Endometrial microvascular endothelial cells (primary cell): ENCODE measurements around the gene SPPL2B. TPM values are rescaled to one million over a fixed set of nuclear protein-coding genes. Genes with fewer than 3 reads are reported as not detected.
"Not testable (repeated sequence)": the region's sequence is repeated elsewhere in the genome, so short reads cannot be mapped to it uniquely, and the experiment has no call there.

ENCODE experiments used
- in situ Hi-C: cut with HindIII; loops from 2 replicates; pipeline ENCODE4 v1.10.0; 2017; ENCODE audit warnings: low sequenced_read_pairs, low pct_unique_long_range_greater_than_20kb; ENCODE audit errors: inconsistent ontology term
- total RNA-seq: library from RNA; depleted of rRNA; stranded (reverse); fragments of >200 nt; gene quantifications from one replicate; pipeline ENCODE4 v1.2.3, GENCODE V29; 2015; ENCODE audit errors: inconsistent ontology term

SPPL2B gene
- total RNA-seq, 1 donor from 2014 or later, result 53.6 TPM

GRCh38 chr19:2392366-2392765, 63.9 kb downstream of the SPPL2B start:
- in situ Hi-C loops, result no loop called here

- in situ Hi-C loops, result not testable (repeated sequence)
Observed at GRCh38 chr19:2392899-2393298, 64.4 kb downstream of the SPPL2B start.

DNA sequence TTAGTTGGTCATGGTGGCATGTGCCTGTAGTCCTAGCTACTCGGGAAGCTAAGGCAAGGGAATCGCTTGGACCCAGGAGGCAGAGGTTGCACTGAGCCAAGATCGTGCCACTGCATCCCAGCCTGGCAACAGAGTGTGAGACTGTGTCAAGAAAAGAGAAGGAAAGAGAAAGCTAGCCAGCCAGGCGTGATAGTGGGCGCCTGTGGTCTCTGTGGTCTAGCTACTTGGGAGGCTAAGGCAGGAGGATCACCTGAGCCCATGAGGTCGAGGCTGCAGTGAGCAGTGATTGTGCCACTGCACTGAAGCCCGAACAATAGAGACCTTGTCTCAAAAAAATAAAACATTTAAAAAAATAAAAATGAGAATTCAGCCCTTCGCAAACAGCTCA, 65.6 kb downstream of the SPPL2B start:
- in situ Hi-C loops, result no loop called here

DNA sequence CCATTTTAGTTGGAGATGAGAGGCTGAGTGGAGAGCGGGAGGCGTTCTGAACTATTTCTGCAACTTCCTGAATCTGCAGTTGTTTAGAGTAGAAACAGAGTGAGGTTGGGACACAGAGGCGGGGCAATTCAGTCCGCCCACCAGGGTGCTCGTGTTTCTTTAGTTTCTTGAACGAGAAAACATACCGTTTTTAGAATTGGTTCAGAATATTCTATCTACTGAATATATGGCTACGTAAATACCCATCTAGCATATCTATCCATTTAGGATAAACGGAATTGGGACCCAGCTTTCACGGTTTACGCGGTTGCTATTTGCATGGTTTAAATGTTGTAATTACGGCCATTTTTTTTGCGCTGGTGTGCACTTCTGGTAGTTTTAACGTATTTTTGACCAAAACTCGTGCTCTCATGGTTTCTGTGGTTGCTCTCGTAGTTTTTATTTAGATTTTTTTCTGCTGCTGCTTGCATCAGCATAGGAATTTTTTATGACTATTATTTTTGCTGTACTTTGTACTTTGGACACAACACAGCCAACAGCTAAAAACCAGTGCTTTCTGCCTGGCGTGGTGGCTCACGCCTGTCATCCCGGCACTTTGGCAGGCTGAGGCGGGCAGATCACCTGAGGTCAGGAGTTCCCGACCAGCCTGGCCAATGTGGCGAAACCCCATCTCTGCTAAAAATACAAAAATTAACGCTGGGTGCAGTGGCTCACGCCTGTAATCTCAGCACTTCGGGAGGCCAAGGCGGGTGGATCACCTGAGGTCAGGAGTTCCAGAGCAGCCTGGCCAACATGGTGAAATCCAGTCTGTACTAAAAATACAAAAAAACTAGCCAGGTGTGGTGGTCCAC, 66.2 kb downstream of the SPPL2B start:
- in situ Hi-C loops, result no loop called here

GRCh38 chr19:2395293-2395829, 66.9 kb downstream of the SPPL2B start:
- in situ Hi-C loops, result not testable (repeated sequence)

GRCh38 chr19:2397173-2397572, 68.7 kb downstream of the SPPL2B start:
- in situ Hi-C loops, result not testable (repeated sequence)

GRCh38 chr19:2398735-2399305, 70.3 kb downstream of the SPPL2B start:
- in situ Hi-C loops, result no loop called here

DNA sequence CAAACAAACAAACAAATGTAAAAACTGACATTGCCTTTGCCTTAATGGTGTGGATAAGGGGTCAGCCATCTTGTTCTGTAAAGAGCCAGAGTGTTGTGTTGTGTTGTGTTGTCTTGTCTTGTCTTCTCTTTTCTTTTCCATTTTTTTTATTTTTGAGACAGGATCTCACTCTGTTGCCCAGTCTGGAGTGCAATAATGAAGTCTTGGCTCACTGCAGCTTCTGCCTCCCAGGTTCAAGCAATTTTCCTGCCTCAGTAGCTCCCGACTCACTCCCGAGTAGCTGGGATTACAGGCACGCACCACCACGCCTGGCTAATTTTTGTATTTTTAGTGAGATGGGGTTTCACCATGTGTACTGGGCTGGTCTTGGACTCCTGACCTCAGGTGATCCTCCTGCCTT, 71.1 kb downstream of the SPPL2B start:
- in situ Hi-C loops, result no loop called here

Other genes with a start within 250 kb of the SPPL2B start
- gene MOB3A, start 232.4 kb upstream of the SPPL2B start, total RNA-seq, result 66.6 TPM
- not detected for gene IZUMO4, start 231.8 kb upstream of the SPPL2B start, total RNA-seq
- 103 TPM for gene AP3D1, start 177.1 kb upstream of the SPPL2B start, total RNA-seq
- gene DOT1L, start 164.8 kb upstream of the SPPL2B start, total RNA-seq, result 12.5 TPM
- gene PLEKHJ1, start 92.4 kb upstream of the SPPL2B start, total RNA-seq, result 118 TPM
- 51.0 TPM for gene SF3A2, start 91.9 kb upstream of the SPPL2B start, total RNA-seq
- 0.19 TPM for gene AMH, start 79.4 kb upstream of the SPPL2B start, total RNA-seq
- not detected for gene JSRP1, start 72.3 kb upstream of the SPPL2B start, total RNA-seq
- not detected for gene PEAK3, start 46.5 kb upstream of the SPPL2B start, total RNA-seq
- gene LINGO3, start 20.5 kb upstream of the SPPL2B start, total RNA-seq, result not detected
- 132 TPM for gene LSM7, start 98 bp upstream of the SPPL2B start, total RNA-seq
- gene TMPRSS9, start 31.6 kb downstream of the SPPL2B start, total RNA-seq, result not detected
- 65.0 TPM for gene TIMM13, start 98.9 kb downstream of the SPPL2B start, total RNA-seq
- 185 TPM for gene LMNB2, start 128.3 kb downstream of the SPPL2B start, total RNA-seq
- gene GADD45B, start 147.4 kb downstream of the SPPL2B start, total RNA-seq, result 45.3 TPM